Vagina (tissue), 2 donors: ENCODE measurements around the gene KIRREL3. TPM values are rescaled to one million over a fixed set of nuclear protein-coding genes. Genes with fewer than 3 reads are reported as not detected.

Experiments used
- DNase-seq, 2 donors: peaks; one replicate each; pipeline ENCODE4 v3.0.0-alpha.2; 2017; ENCODE audit errors: extremely low spot score in 2 of 2
- H3K27ac ChIP-seq: fragments of 200-600 bp; sonication (generic); one replicate; pipeline ENCODE4 v1.5.1; 2019
- H3K27me3 ChIP-seq: fragments of 200-600 bp; sonication (generic); one replicate; pipeline ENCODE4 v1.5.1; 2019
- H3K36me3 ChIP-seq, 2 donors: fragments of 200-600 bp; sonication (generic); one replicate each; pipeline ENCODE4 v1.5.1; 2017 to 2019
- H3K4me1 ChIP-seq: fragments of 200-600 bp; sonication (generic); one replicate; pipeline ENCODE4 v1.5.1; 2019
- H3K4me3 ChIP-seq, 2 donors: fragments of 200-600 bp; sonication (generic); 1 replicate in 1 of 2; 2 replicates in 1 of 2; pipeline ENCODE4 v1.5.1; 2016 to 2019
- H3K9me3 ChIP-seq: fragments of 200-600 bp; sonication (generic); one replicate; pipeline ENCODE4 v1.5.1; 2019
- POLR2A ChIP-seq, 2 donors: fragments of 450-650 bp; IDR thresholded peaks; one replicate each; pipeline ENCODE4 v1.6.1; 2017; ENCODE audit warnings: antibody characterized with exemption in 2 of 2, mild to moderate bottlenecking in 2 of 2, moderate library complexity in 2 of 2
- POLR2AphosphoS5 ChIP-seq, 2 donors: sonication (generic); formaldehyde crosslinking; IDR thresholded peaks; one replicate each; pipeline ENCODE4 v1.9.0; 2017; ENCODE audit warnings: antibody characterized with exemption in 2 of 2, mild to moderate bottlenecking in 2 of 2, low read depth in 1 of 2; ENCODE audit not compliant: insufficient read depth in 1 of 2
- intact Hi-C: fragments of 100-400 bp; cut with DNase I; formaldehyde crosslinking; loops from one replicate; pipeline ENCODE4 v1.15.1; 2023
- total RNA-seq: library from RNA; depleted of rRNA; stranded (reverse); fragments of >200 nt; gene quantifications from one replicate; pipeline ENCODE4 v1.2.3, GENCODE V29; 2016
- TF ChIP-seq, protein P1 (sequence below), 3 experiments: fragments of 450-650 bp in 2 of 3; fragments of 200-600 bp in 1 of 3; sonication (generic) in 1 of 3; IDR thresholded peaks; one replicate each; pipeline ENCODE4 v1.5.1; 2017 to 2019; ENCODE audit warnings: antibody characterized with exemption in 3 of 3, mild to moderate bottlenecking in 2 of 3, moderate library complexity in 2 of 3

Gene KIRREL3
- total RNA-seq, 1 donor from 2014 or later = not detected

DNA sequence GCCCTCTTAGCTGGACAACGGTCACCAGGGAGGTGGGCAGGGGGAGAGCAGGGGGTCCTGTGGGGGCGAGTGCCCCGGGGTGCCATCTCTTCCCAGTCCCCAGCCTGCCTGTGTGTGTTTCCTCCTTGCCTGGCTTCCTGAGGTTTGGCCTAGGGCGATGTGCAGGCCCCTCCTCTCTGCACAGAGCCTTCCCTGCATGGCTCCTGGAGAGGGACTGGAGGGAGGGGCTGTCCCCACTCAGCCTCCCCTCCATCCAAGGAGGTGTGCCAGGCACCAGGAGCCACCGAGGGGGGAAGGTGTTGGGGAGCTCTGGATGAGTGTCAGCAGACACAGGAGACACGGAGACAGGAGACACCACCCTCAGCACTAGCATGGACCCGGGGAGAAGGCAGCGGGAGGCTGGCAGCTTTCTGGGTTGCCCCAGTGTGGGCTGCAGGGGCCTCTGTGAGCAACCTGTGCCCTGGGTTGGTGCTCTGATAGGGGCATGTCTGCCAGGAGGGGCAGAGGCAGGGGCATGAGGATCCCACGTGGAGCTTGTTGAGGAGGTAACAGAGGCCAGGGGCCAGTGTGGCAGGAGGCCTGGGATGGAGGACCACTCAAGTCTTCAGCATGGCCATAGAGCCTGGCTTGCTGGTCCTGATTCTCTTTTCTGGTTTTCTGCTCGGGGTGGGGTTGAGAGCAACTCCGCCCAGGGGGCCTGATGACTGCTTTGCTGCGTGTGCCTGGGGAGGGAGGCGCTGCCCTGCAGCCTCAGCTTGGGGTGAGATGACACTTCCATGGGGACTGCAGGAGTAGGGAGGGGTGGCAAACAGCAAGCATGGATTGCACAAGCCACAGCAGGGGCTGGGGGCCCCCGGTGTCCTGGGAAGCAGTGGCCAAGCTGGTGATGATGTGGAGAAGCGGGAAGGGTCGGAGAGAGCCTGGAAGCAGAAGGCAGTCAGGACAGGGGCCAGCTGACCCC lies 566.3 kb downstream of the KIRREL3 start:
- TF ChIP-seq POLR2AphosphoS5 (IDR thresholded peaks at IDR 0.05; ENCODE audit: insufficient read depth in 1 of 2, low read depth in 1 of 2) (no peak), POLR2A (IDR thresholded peaks at IDR 0.05) (no peak)
- TF ChIP-seq, protein P1, sequence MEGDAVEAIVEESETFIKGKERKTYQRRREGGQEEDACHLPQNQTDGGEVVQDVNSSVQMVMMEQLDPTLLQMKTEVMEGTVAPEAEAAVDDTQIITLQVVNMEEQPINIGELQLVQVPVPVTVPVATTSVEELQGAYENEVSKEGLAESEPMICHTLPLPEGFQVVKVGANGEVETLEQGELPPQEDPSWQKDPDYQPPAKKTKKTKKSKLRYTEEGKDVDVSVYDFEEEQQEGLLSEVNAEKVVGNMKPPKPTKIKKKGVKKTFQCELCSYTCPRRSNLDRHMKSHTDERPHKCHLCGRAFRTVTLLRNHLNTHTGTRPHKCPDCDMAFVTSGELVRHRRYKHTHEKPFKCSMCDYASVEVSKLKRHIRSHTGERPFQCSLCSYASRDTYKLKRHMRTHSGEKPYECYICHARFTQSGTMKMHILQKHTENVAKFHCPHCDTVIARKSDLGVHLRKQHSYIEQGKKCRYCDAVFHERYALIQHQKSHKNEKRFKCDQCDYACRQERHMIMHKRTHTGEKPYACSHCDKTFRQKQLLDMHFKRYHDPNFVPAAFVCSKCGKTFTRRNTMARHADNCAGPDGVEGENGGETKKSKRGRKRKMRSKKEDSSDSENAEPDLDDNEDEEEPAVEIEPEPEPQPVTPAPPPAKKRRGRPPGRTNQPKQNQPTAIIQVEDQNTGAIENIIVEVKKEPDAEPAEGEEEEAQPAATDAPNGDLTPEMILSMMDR (IDR thresholded peaks at IDR 0.05) = no peak
- Histone ChIP-seq H3K27me3 (no peaks in the 10 kb centered on the region), H3K9me3 (no peaks in the 10 kb centered on the region), H3K4me3 (no peak overlapping the region), H3K4me1 (peaks cover 24% of the 10 kb centered on the region), H3K36me3 (no peaks in the 10 kb centered on the region), H3K27ac (no peak overlapping the region)
- intact Hi-C loops = no loop called here
- no peak for DNase-seq

DNA sequence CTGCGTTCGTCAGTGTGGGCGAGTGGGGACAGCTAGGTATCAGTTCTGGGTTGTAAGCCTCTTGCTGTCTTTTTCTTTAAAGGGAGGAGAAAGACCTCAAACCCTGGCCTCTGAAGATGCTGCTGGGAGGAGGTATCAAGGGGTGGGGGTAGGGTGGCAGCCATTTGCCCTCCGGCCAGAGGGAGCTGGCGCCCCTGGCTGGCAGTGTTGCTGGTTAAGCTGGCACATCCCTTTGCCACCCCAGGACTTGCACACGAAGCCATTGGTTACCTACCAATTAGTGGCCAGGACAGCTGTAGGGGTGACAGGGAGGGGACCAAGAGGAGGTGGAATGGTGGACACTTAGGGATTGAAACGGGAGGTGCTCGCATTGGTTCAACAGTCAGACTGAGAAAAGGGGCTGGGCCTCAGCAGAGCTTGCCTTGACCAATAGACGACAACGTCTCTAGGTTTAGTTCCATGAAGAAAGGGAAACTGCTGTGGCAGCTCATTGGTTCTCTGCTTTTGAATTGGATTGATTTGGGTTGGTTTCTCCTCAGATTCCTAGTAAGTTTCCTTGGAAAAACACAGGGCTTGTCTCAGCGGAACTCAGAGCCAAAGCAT lies 567.2 kb downstream of the KIRREL3 start:
- no peak for DNase-seq
- TF ChIP-seq, protein P1 (IDR thresholded peaks at IDR 0.05) = no peak
- TF ChIP-seq POLR2A (IDR thresholded peaks at IDR 0.05) (no peak), POLR2AphosphoS5 (IDR thresholded peaks at IDR 0.05; ENCODE audit: insufficient read depth in 1 of 2, low read depth in 1 of 2) (no peak)
- intact Hi-C loops = no loop called here
- H3K27me3 ChIP-seq = no peaks in the 10 kb centered on the region
- H3K4me3 ChIP-seq = no peak overlapping the region
- H3K4me1 ChIP-seq = peaks cover 24% of the 10 kb centered on the region
- H3K36me3 ChIP-seq = no peaks in the 10 kb centered on the region
- H3K27ac ChIP-seq = peak overlapping the region; percentile 83
- H3K9me3 ChIP-seq = no peaks in the 10 kb centered on the region

DNA sequence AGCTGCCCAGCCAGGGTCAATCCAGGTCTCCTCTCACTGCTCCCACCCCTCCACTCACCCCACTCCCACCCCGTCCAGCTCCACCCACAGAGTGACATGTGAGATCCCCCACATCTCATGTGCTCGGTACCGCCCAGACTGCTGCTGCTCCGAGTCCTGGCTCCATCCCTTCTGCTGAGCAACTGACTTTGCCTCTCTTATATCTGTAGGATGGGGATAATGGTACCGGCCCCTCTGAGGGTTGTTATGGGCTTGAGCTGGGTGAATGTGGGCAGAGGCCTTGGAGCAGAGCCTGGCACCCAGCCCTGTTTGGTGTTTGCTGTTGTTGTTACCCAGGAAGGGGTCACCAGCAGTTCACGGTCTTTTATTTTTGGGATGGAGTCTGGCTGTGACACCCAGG lies 568.0 kb downstream of the KIRREL3 start:
- H3K36me3 ChIP-seq = no peaks in the 10 kb centered on the region
- no peak for DNase-seq
- no peak overlapping the region for H3K4me3 ChIP-seq
- TF ChIP-seq POLR2AphosphoS5 (IDR thresholded peaks at IDR 0.05; ENCODE audit: insufficient read depth in 1 of 2, low read depth in 1 of 2) (no peak), POLR2A (IDR thresholded peaks at IDR 0.05) (no peak)
- TF ChIP-seq, protein P1 (IDR thresholded peaks at IDR 0.05) = no peak
- intact Hi-C loops = no loop called here
- no peaks in the 10 kb centered on the region for H3K27me3 ChIP-seq
- H3K4me1 ChIP-seq = peaks cover 24% of the 10 kb centered on the region
- H3K9me3 ChIP-seq = no peaks in the 10 kb centered on the region
- H3K27ac ChIP-seq = peak overlapping the region; percentile 83

- Histone ChIP-seq H3K9me3 (no peaks in the 10 kb centered on the region), H3K36me3 (no peaks in the 10 kb centered on the region), H3K27ac (peak overlapping the region; percentile 83), H3K4me1 (peaks cover 24% of the 10 kb centered on the region), H3K27me3 (no peaks in the 10 kb centered on the region), H3K4me3 (no peak overlapping the region)
- no peak for DNase-seq
- no peak for TF ChIP-seq POLR2A (IDR thresholded peaks at IDR 0.05)
- TF ChIP-seq, protein P1 (IDR thresholded peaks at IDR 0.05) = no peak
- TF ChIP-seq POLR2AphosphoS5 (IDR thresholded peaks at IDR 0.05; ENCODE audit: insufficient read depth in 1 of 2, low read depth in 1 of 2) = no peak
- intact Hi-C loops = no loop called here
Measured at GRCh38 chr11:126432065-126432461, 568.5 kb downstream of the KIRREL3 start.
